Upper lobe of left lung (tissue), 4 donors: ENCODE results near the gene IRX3.

Experiments
- CTCF ChIP-seq, 6 experiments: fragments of 450-650 bp in 4 of 6; fragments of 200-600 bp in 2 of 6; sonication (generic) in 2 of 6; IDR thresholded peaks; one replicate each; pipeline ENCODE4 v1.5.1; 2016 to 2019; ENCODE audit warnings: antibody characterized with exemption in 6 of 6
- EP300 ChIP-seq, 4 donors: sonication (generic); formaldehyde crosslinking; IDR thresholded peaks; one replicate each; pipeline ENCODE4 v1.5.1; 2017; ENCODE audit warnings: antibody characterized with exemption in 4 of 4, control low read depth in 2 of 4
- POLR2A ChIP-seq, 4 donors: fragments of 450-650 bp; IDR thresholded peaks; one replicate each; pipeline ENCODE4 v1.5.1; 2016 to 2017; ENCODE audit warnings: antibody characterized with exemption in 4 of 4, mild to moderate bottlenecking in 2 of 4
- POLR2AphosphoS5 ChIP-seq, 2 donors: sonication (generic); formaldehyde crosslinking; IDR thresholded peaks; one replicate each; pipeline ENCODE4 v1.5.1; 2017; ENCODE audit warnings: antibody characterized with exemption in 2 of 2

- TF ChIP-seq CTCF (IDR thresholded peaks at IDR 0.05) (no peak), POLR2AphosphoS5 (IDR thresholded peaks at IDR 0.05) (no peak), EP300 (IDR thresholded peaks at IDR 0.05) (no peak), POLR2A (IDR thresholded peaks at IDR 0.05) (no peak)
These were observed 15.9 kb downstream of the IRX3 start for GRCh38 chr16:54270711-54271110.
